T-helper 22 cell (primary cell): Measurements from ENCODE around the gene RASSF4.

Experiments used
- DNase-seq: peaks from one replicate; pipeline ENCODE4 v3.0.0-alpha.2; 2020; ENCODE audit warnings: low read depth

RASSF4 gene

DNA sequence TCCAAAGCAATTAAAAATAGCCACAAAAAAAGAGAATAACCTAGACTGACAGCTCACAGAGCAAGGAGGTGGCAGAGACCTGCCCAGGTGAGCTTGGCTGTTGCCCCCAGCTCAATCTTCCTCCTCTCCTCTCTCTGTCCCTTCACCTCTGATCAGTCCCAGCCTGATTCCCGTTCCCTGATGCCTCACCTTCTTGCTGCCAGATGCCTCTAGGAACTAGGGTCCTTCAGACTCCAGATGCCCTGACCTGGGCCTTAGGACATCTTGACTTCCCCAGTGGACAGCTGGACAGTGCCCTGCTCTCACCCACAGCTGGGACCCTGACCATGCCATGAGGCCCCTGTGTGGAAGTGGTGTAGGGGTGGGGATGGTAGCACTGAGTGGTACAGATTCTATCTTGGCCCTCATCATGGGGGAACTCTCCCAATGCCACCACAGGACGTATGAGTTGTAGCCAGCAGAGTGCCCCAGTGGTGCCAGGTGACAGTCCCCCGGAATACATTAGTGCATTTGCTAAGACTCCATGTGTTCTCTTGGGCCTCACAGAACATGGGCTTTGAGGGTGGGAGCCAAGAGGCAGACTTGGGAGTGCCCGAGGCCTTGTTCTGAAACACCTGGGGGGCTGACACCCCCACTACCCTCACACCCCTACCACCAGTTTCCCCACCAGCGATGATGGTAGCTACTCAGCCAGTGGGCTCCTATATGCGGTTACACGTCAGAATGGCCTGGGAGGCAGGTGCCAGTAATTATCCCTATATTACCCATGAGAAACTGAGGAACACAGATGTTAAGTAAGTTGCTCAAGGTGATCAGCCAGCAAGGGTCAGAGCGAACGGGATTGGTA lies 17.0 kb downstream of the RASSF4 start:
- DNase-seq, result no peak

- no peak for DNase-seq
Measured at GRCh38 chr10:44977287-44978212, 17.9 kb downstream of the RASSF4 start.

GRCh38 chr10:44978213-44978569 lies 18.6 kb downstream of the RASSF4 start:
- no peak for DNase-seq

- no peak for DNase-seq
Measured at GRCh38 chr10:44978570-44979280, 19.1 kb downstream of the RASSF4 start, which contains the start of gene DEPP1. DEPP1 (minus strand) TSS chr10:44978809; CDS start chr10:44978030, 779 bp downstream.

GRCh38 chr10:44979281-44980191 lies 19.9 kb downstream of the RASSF4 start:
- DNase-seq, result no peak

DNA sequence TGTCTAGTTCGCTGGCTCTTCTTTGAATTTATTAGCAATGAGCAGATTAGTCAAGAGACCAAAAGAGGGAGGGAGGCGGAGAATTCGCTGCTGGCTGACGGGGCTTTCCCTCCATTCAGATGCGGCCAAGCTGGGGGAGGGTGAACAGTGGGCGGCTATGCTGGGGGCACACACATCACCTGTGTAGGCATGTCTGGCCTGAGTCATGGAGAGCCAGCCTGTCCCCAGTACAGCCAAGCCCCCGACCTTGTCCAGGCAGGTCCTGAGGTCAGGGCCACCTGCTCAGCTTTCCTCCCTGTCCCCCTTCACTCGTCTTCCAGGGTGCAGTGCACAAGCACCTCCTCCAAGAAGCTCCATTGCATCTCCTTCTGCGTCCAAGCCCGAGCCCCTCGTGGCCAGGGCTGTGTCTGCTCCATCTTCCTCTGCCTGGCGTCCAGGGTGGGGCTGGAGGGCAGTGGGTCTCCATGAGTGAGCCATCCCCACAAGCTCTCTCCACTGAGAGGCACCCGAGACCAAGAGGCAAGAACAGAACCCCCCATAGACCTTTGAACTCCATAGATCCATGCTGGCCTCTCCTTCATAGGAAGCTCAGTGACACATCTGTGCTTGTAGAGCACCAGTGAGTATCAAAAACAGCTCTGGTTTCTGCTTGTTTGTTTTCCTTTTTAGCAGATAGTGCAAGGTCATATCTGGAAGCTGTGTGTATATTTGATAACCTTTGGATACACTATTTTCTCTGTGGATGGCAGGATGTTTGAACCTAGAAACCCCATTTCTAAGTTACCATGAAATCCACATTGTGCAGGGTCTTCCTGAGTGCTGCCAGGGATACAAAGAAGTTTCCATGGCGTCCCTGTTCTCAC lies 20.9 kb downstream of the RASSF4 start:
- DNase-seq, result no peak

GRCh38 chr10:44981172-44982113 lies 21.8 kb downstream of the RASSF4 start:
- DNase-seq, result no peak

GRCh38 chr10:44982114-44982460 lies 22.5 kb downstream of the RASSF4 start:
- no peak for DNase-seq

DNA sequence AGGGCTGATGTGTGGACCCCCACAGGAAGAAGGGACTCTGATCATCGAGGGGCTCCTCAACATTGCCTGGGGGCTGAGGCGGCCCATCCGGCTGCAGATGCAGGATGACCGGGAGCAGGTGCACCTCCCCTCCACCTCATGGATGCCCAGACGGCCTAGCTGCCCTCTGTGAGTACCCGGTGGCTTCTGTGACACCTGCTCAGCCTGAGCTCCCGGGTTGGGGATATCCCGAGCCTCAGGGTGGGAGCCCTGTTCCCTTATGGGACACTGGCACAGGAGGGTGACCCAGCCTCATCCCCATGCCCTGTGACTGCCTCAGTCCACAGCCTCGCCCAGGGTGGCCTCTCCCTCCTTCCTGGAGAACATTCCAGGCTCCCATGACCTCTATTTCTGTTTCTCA lies 22.9 kb downstream of the RASSF4 start:
- no peak for DNase-seq

- DNase-seq, result no peak
Measured at GRCh38 chr10:44983066-44983894, 23.7 kb downstream of the RASSF4 start.

DNA sequence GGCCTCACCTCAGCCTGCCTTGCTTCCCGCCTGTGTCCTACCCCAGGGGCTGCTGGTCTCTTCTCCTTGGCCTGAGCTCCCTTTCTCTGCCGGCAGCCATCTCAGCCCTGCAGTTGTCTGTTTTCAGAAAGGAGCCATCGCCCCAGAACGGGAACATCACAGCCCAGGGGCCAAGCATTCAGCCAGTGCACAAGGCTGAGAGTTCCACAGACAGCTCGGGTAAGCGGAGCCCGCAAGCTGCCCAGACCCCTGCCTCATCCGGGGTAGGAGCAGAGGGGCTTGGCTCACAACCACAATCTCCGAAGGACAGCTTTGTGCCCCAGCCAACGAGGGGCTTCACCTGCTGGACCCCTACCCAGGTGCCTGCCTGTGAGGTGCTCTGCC lies 24.3 kb downstream of the RASSF4 start:
- no peak for DNase-seq

DNA sequence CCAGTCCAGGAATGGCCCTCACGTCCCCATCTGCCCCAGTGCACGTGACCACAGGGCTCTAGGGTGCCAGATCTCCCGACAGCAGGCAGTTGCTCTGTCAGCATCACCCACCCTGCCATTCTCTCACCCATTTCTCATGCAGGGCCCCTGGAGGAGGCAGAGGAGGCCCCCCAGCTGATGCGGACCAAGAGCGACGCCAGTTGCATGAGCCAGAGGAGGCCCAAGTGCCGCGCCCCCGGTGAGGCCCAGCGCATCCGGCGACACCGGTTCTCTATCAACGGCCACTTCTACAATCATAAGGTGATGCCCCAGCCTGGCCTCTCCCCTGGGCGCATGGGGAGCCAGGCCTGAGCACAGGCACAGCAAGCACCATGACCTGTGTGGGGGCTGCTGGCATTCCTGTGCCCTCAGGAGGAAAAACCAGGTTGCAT lies 25.1 kb downstream of the RASSF4 start:
- DNase-seq, result no peak

DNA sequence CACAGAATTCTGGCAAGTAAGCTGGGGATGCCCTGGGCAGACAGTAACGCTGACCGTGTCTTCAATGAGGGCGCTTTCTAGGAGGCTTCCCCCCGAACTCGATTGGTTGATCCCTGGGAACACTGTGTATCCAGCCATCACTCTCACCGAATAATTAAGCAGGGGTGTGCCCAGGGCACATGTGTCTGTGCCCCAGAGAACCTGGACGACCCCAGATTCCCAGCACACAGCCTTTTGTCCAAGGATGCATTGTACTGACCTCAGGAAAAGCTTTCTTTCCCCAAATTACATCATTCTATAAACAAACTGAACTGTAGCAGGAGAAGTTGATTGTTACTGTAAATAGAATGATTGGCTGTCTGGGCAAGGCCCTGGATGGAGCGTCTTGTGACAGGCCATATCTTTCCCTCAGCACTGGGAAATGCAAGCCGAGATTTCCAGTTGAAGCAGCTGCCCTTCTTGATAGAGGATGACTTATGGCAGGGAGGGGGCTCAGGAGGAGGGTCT lies 25.6 kb downstream of the RASSF4 start:
- DNase-seq, result no peak

GRCh38 chr10:44986179-44986578 lies 26.6 kb downstream of the RASSF4 start:
- DNase-seq, result no peak

DNA sequence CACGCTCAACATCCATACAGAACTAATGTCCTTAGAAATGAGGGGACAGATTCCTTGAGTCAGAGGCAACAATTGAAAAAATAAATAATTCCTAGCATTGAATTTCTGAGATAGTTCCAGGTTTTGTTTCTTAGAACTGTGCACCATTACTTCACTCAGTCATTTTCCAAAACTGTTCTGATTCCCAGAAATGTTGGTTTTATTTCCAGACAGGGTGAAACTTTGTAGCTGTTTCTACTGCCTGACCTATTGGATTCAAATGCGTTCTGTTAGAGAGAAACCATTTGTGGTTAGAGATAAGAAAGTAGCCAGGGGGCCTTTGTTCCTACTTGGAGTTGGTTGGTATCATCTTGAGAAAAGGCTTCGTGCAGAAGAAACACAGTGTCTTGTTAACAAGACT lies 27.1 kb downstream of the RASSF4 start:
- no peak for DNase-seq

DNA sequence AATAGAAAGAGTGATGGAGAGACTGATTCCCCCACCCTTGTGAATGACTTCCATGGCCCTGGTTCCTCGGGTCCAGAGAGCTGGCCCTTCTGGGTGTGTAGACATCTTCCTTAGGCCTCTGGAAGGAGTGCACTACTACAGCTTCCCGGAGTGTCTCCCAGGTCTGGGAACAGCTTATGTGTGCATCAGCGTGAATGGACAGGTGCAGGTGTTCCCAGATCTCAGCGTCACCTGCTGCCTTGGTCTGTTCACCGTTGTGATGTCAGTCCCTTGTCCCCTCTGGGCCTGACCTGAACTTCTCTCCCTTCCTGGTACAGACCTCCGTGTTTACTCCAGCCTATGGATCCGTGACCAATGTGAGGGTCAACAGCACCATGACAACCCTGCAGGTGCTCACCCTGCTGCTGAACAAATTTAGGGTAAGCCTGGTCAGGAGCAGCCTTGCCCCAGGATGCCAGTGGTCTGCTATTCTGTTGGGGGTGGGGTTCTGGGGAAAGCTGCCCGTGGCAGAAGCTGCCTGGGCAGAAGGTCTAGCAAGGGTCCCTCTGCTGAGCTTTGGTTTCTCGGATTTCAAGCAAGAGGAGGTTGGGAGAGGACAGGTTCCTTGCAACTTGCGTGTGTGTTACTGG lies 29.5 kb downstream of the RASSF4 start:
- DNase-seq, result no peak

DNA sequence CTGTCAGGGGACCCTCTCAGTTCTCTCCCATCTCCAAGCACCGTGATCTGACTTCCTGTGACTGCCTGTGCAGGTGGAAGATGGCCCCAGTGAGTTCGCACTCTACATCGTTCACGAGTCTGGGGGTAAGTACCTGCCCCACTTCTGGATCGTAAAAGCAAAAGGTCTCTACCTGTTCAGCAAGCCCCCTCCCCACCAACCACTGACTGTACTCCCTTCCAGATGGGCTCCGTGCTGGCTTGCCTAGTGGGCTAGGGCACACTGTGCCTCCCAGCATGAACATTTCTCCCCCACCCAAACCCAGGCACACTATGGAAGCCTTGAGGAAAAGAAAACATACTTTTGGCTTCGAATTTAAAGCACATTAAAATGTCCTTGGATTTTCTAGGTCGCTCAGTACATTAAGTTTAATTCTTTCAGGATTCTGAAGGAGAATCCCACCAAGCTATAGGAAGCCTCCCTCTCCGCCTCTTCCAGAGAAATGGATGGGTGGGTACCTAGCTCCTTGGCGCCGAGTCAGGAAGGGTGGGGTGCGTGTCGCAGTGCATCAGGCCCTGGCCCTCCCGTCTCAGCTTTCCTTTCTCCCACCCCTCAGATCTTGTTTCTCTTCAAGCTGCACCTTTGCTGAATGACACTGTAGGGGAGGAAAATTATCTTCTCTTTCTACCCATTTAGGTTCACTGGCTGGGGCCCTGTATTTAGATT lies 30.1 kb downstream of the RASSF4 start:
- DNase-seq, result no peak
